ENCODE measurements around the gene BANF2.

DNA sequence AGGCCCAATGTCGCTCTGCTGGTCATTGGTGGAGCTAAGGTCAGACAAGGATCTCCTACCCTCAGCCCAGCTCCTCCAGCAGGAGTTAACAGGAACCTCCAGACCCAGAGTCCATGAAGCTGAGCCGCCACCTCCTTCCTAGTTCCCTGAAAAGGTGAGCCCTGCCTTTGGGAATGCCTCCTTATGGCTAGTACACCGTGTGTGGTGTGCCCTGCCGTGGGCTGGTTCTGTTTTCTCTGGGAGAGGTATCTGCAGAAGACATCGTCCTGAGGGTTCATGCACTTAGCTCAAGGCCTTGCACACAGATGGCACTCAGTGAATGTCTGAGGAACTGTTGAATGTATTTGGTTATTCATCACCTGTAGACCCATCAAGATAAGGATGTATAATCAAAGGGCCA is 15.3 kb downstream of the BANF2 start:
- TF ChIP-seq EZH2phosphoT487 (IDR thresholded peaks at IDR 0.05; ENCODE audit: low read depth, severe bottlenecking, unreplicated experiment) = no peak
- TF ChIP-seq CTCF (IDR thresholded peaks at IDR 0.05; ENCODE audit: poor library complexity) = no peak

Data from hepatocyte (in vitro differentiated cells).